DND-41 (cell line): ENCODE results near the gene CHCHD3.

ENCODE experiments used
- CTCF ChIP-seq: IDR thresholded peaks from 2 replicates; pipeline ENCODE4 v1.5.1; 2012; ENCODE audit warnings: borderline replicate concordance, low read length, moderate library complexity, mild to moderate bottlenecking; ENCODE audit not compliant: poor library complexity, severe bottlenecking; ENCODE audit errors: extremely low read depth
- EZH2 ChIP-seq: IDR thresholded peaks from 3 replicates; pipeline ENCODE4 v1.6.1; 2012; ENCODE audit warnings: borderline replicate concordance, low read depth, mild to moderate bottlenecking, moderate library complexity, low read length, inconsistent platforms; ENCODE audit not compliant: severe bottlenecking

- TF ChIP-seq CTCF (no peak), EZH2 (no peak)
Measured at GRCh38 chr7:132742189-132742612, 339.7 kb downstream of the CHCHD3 start.
